CD4-positive, alpha-beta T cell treated with Interleukin-10 for 1 hour (primary cell): ENCODE results near the gene ACOT7.

Experiments
- DNase-seq: peaks from one replicate; pipeline ENCODE4 v3.0.0-alpha.2; 2020

Gene ACOT7

DNA sequence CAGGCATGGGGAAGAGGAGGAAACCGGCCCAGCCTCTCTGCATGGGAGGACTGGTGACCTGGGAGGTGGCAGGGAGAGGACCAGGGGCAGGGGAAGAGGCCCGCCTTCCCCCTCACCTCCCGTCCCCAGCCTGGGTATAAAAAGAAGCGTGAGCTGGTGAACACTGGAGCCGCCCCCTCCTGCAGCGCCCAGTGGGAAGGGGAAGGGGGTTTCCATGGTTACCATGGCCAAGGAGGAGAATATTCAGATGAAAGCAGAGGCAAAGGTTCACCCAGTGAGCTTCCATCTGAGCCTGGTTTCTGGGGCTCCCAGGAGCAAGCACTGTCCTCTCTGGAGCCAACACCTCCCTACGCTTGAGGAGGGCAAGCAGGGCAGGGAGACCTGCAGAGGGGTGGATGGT is 54.9 kb downstream of the ACOT7 start:
- no peak for DNase-seq

DNA sequence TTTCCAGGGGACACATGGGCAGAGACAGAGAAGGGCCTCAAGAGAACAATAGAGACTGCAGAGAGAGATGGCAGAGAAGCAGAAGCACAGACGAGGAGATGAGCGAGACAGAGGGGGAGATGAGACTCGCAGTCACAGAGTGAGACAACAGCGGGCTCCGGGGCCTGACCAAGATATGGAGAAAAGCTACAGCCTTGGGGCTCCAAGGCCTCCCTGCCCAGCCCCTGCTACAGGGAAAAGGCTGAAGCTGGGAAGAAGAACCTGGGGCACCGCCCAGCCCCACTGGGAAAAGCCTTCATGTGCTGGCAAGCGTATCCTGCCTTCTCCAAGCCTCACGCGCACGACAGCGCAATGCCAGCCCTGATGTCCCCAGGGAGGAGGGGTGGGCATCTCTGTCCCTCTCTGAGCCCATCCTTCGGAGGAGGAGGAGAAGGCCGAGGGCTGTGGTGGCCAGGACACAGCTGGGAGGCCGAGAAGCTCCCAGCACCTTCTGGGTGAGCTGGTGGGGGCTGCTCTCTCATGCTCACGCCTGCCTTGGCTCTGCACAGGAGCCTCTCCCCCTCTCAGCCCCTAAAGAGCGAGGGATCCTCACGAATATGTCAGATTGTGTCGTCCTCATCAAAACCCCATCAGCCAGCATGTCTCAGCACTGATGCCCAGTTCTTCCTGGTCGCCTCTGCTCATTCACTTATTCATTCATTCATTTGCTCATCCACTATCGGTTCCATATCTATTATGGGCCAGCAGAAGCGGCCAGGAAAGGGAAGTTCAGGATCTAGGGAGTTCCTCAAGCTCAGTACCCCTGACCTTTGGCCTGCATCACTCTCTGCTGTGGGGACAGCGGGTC is 56.6 kb downstream of the ACOT7 start:
- DNase-seq, result no peak

DNA sequence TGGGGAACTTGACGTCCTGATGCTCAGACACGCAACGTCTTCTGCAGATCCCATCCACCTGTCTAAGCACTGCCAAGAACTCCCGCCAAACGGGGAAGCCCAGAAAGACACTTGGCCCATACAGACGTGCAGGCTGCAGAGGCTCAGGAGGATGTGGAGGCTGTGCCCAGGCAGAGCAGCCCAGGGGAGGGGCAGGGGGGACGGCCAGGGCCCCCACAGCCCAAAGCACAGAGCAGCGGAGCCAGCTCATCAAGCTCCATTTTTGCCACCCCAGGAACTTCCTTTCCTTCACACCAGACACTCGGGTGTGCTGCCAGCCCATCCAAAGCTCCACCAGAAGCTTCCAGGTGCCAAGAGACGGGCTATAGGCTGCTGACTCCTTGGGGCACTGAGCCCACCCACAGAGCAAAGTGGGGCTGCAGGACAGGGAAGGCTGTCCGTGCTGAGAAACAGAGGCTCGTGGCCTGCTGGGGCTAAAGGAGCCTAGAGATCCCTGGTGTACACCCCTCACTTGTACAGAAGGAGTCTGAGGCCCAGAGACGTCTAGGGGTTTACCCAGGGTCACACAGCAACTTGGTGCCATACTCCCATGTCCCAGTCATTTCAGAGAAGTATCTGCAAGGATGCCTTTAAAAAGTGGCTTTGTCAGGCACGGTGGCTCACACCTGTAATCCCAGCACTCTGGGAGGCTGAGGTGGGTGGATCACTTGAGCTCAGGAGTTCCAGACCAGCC is 59.1 kb downstream of the ACOT7 start:
- DNase-seq, result no peak

GRCh38 chr1:6332821-6333220 is 60.7 kb downstream of the ACOT7 start:
- no peak for DNase-seq

DNA sequence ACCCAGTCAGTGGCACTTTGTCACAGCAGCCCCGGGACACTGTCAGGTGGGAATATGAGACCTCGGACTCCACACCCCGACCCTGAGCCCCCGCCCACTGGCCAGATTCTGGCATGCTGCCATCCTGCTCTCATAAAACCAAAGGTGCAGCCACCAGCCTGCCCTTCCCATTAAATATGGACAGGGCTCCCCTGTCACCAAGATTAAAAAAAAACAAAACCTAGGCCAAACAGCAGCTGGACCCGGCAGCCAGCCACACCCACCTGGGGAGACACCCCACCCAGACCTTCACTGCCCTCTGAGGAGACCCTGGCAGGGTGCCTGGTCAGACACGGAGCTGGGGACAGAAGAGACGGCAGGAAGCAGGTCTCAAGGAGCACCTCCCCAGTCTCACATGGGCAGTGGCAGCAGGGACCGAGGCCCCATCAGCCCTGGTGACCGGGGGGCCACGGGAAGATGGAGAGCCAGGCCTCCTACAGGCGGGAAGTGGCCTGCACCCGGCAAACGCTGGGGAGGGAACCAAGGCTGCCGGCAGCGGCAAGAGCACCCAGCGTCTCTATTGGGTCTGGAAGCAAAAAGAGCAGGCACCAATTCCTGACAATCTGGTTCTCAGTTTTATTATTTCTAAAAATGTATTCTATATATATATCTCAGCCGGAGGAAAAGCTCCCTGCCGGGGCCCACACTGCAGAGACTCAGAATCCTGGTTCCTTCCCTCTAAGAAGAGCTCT is 61.9 kb downstream of the ACOT7 start:
- DNase-seq, result no peak

- no peak for DNase-seq
Measured at GRCh38 chr1:6330410-6330911, 63.1 kb downstream of the ACOT7 start.

GRCh38 chr1:6329851-6330250 is 63.7 kb downstream of the ACOT7 start:
- no peak for DNase-seq

DNA sequence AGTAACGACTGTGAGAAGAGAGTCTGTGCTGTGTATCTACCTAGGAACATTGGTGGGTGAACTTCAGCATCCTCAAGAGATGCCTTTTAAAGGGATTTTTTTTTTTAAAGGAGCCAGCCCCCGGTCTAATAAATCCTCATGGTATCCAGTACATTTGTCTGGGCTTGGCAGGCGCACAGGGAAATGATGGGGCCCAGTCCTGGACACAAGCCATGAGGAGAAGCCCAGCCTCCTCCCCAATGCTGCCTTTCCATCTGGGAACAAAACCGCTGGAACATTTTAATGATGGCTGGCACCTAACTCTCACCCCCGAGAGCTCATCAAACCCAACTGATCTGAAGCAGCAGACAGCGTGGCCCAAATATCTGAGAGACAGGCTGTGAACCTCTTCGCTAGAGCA is 64.2 kb downstream of the ACOT7 start:
- no peak for DNase-seq

GRCh38 chr1:6328696-6329095 is 64.9 kb downstream of the ACOT7 start:
- no peak for DNase-seq

GRCh38 chr1:6328091-6328490 is 65.5 kb downstream of the ACOT7 start:
- DNase-seq, result no peak

GRCh38 chr1:6325482-6325881 is 68.1 kb downstream of the ACOT7 start:
- DNase-seq, result no peak

DNA sequence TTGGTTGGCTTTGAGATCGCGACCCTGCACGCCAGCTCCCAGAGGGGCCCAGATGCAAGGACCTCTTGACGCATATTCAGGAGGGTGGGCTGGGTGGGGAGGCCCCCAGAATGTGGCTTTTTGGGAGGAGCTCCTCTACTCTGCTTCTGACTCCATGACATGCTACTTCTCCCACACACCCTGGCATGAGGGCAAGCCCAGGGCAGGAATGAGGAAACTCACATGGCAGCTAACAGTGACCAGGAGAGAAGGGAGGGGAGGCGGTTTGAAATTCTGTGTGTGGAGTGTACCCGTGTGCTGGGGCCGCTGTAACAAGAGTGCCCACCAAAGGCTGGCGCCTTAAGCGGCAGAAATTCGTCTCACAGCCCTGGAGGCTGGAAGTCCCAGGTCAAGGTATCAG is 71.4 kb downstream of the ACOT7 start:
- no peak for DNase-seq

DNA sequence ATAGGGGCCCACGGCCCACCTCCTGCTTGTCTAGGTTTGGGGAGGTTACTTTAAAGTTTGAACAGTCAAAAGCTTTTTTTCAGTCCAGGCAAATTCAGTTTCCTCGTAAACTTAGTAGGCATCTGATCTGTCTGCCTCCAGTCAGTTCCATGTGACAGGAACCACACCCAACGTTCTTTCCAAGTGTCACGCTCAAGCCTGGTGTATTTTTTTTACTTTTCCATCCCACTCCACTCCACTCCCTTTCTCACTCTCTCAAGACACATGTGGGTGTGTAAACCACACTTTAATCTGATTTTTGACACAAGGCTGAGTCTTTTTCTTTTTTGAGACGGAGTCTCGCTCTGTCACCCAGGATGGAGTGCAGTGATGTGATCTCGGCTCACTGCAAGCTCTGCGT is 72.4 kb downstream of the ACOT7 start:
- no peak for DNase-seq

DNA sequence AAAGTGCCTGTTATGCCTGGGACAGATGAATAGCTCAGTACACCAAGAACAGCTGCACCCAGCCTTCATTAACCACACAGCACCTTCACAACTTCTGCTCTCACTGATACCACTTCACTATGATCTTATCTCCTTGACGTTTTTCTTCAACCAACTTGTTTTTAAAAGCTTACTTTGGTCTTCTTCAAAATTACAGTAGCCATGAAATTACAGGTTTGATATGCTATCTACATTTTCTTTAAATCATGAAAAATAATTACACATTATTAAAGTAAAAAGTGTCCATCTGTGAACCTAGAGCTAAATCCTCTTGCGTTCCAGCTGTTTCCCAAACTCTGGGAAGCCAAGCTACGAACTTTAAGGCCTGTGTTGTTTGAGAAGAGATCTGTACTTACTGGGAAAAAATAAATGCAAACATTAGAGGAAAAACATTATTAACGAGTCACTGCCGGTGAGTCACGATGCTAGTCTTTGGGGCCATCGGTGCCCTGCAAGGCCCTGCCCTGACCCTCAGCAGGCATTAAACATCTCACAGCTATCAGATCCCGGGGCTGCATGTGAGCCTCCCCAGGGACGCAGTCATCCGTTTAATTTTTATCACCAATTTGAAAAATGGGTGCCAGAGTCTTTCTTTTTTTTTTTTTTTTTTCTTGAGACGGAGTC is 76.3 kb downstream of the ACOT7 start:
- DNase-seq, result no peak

DNA sequence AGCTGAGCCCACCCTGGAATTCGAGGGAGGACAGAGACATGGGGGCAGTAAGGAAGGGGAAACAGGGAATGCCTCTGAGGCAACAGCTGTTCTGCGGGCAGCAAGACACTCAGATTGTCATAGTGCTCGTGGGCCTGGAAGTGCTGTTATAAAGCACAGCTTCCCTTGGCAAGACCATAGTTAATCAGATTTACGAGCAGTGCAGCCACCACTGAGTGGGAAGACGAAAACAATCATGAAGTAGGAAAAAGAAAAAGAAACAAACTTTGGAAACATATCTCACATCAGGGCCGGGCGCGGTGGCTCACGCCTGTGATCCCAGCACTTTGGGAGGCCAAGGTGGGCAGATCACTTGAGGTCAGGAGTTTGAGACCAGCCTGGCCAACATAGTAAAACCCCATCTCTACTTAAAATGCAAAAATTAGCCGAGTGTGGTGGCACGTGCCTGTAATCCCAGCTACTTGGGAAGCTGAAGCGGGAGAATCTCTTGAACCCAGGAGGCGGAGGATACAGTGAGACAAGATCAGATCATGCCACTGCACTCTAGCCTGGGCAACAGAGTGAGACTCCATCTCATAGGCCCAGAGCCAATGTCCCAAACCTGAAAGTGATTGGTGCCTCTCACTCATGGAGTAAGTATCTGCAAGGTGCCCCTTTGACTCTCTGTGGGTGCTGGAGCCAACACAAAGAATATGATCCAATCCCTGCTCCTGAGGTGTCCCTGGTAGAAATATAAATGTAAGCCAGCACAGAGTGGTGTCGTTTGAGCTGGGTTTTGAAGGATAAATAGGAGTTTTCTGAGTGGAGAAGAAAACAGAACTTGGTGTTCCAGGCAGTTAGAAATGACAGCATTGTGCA is 77.1 kb downstream of the ACOT7 start:
- DNase-seq, result no peak

- DNase-seq, result no peak
Measured at GRCh38 chr1:6314503-6314902, 79.1 kb downstream of the ACOT7 start.

- no peak for DNase-seq
Measured at GRCh38 chr1:6313393-6314200, 80.0 kb downstream of the ACOT7 start.

DNA sequence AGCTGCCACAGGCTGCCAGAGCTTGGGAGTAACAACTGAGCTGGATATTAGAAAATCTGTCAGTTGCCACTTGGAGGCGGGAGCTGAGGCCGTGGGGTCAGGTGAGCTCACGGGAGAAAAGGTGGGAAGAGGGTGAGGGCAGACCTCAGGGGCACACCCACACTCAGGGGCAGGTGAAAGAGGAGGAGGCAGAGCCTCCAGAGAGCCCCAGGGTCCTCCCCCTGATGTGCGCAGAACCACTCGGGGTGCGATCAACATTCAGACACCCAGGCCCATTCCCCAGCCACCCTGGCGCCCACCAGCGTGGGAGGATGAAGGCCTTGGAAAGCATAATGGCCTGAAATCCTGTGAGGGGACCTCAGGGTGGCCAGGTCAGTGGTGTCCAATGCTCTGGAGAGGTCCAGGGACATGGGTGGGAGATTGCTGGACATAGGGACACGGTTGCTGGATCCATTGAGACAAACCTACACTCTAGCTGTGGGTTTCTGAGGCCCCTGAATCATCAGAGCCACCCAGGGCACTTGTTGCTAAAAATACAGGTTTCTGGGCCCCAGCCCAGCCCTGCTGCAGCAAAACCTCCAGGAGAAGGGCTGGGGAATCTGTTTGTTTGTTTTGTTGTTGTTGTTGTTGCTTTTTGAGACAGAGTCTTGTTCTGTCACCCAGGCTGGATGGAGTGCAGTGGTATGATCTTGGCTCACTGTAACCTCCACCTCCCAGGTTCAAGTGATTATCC is 83.3 kb downstream of the ACOT7 start:
- no peak for DNase-seq

DNA sequence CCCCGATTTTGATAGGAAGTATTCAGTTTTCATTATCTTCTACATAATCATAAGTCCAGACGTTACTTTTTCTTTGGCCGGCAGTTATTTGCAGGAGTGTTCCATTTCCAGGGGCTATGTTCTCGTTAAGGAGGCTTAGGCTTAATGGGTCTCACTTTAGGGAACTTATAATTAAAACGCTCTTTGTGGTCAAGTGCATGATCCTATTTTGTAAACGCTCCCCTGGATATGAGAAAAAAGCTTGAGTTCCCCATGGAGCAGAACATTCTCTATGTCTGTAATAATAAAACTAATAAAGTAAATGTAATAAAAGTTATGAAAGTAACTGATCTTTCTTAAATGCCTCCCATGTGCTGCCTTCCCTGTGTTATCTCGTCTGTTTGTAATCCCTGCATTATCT is 84.0 kb downstream of the ACOT7 start:
- no peak for DNase-seq

- no peak for DNase-seq
Measured at GRCh38 chr1:6308449-6308848, 85.1 kb downstream of the ACOT7 start.
